Ovary (tissue), 9 donors: Measurements from ENCODE around the gene DOK6. TPM values are rescaled to one million over a fixed set of nuclear protein-coding genes. Genes with fewer than 3 reads are reported as not detected.
"Not testable (repeated sequence)": the region's sequence is repeated elsewhere in the genome, so short reads cannot be mapped to it uniquely, and the experiment has no call there.

Source experiments
- DNase-seq, 5 donors: peaks; one replicate each; pipeline ENCODE4 v3.0.0-alpha.2; 2019 to 2020
- H3K27ac ChIP-seq, 2 donors: fragments of 200-600 bp; one replicate each; pipeline versions ENCODE4 v1.5.1 to v1.8.0; 2019 to 2022
- H3K27me3 ChIP-seq: fragments of 200-600 bp; one replicate; pipeline ENCODE4 v1.8.0; 2022
- H3K36me3 ChIP-seq: fragments of 200-600 bp; sonication (generic); one replicate; pipeline ENCODE4 v1.5.1; 2019
- H3K4me1 ChIP-seq: one replicate; pipeline ENCODE4 v1.8.1; 2013; ENCODE audit warnings: mild to moderate bottlenecking, moderate library complexity; ENCODE audit not compliant: insufficient read depth
- H3K4me3 ChIP-seq: fragments of 200-600 bp; sonication (generic); one replicate; pipeline ENCODE4 v1.5.1; 2017
- H3K9me3 ChIP-seq, 2 donors: fragments of 200-600 bp in 1 of 2; sonication (generic) in 1 of 2; one replicate each; pipeline versions ENCODE4 v1.5.1 to v1.8.1; 2013 to 2019; ENCODE audit warnings: mild to moderate bottlenecking in 1 of 2, moderate library complexity in 1 of 2
- CTCF ChIP-seq, 3 donors: fragments of 450-650 bp in 2 of 3; fragments of 200-600 bp in 1 of 3; IDR thresholded peaks; one replicate each; pipeline versions ENCODE4 v1.5.1 to v1.8.0; 2016 to 2022; ENCODE audit warnings: antibody characterized with exemption in 3 of 3, mild to moderate bottlenecking in 1 of 3
- EP300 ChIP-seq: sonication (generic); formaldehyde crosslinking; IDR thresholded peaks from one replicate; pipeline ENCODE4 v1.6.1; 2017; ENCODE audit warnings: antibody characterized with exemption
- POLR2A ChIP-seq: fragments of 450-650 bp; IDR thresholded peaks from one replicate; pipeline ENCODE4 v1.6.1; 2017; ENCODE audit warnings: antibody characterized with exemption, mild to moderate bottlenecking, moderate library complexity
- WGBS, 3 donors: extraction: QIAGEN DNeasy Blood & Tissue Kit in 1 of 3; methylation state at CpG; one replicate each; pipeline versions ENCODE4 v1.1.5 to v1.1.7; 2013 to 2017; 5-methylcytosine and 5-hydroxymethylcytosine counted together
- intact Hi-C, 4 donors: fragments of 100-400 bp; cut with DNase I; formaldehyde crosslinking; loops; one replicate each; pipeline versions ENCODE4 v1.11.0 to v1.15.1; 2022 to 2023
- polyA plus RNA-seq, 2 donors: library from polyadenylated mRNA; stranded (reverse); fragments of 200-250 nt in 1 of 2; fragments of 350-450 nt in 1 of 2; fragmentation: Illumina TruSeq in 1 of 2; extraction: RNeasy Lipid Tissue Mini Kit (QIAGEN cat#74804) in 1 of 2; gene quantifications; one replicate each; pipeline ENCODE4 v1.2.3, GENCODE V29; 2013 to 2014
- total RNA-seq, 7 donors: library from RNA; depleted of rRNA in 2 of 7; stranded (reverse); fragments of >200 nt in 2 of 7; fragmentation: NEBNext Ultra II Directional in 3 of 7; extraction: Animal tissue kit (Norgen Biotek cat#: 25700) in 3 of 7; gene quantifications; one replicate each; pipeline versions ENCODE4 v1.1.0 to v1.2.4, GENCODE V29; 2016 to 2023
- donor health status: DM: no; HTN: no; CAD: no; lungs with moderate emphysema.
- donor health status: DM: no; HTN: no; CAD: no.
- donor health status: Bipolar disorder and iron deficiency.
- donor health status: DM: yes; HTN: yes; CAD: no.
- donor health status: DM: no; HTN: no; CAD: no.
- donor health status: DM: yes; HTN: yes; CAD: no.

The DOK6 gene
- total and polyA plus RNA-seq, 9 donors: 1.3 to 4.4 (median 2.8) TPM

DNA sequence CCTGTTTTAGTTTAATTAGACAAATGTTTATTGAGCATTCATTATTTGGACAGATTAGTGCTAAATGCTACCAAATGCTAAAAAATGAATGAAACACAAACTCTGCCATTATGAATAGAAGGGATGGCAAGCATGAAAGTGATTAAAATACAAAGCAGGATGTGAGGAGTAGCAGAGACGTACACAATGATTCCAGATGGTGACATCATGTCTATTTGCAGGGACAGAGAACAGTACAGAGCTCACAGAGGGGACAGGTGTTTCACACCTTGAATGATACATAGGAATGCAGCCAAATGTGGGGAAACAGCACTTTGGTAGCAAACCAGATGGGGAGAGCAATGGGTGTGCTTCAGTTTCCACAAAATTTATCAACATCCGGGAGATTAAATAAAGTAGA lies 470.7 kb downstream of the DOK6 start:
- no peak for TF ChIP-seq POLR2A
- TF ChIP-seq EP300: no peak
- TF ChIP-seq CTCF (IDR thresholded peaks at IDR 0.05): no peak
- 84 to 91% (median 85%) methylated on average over 2 of the region's 2 CpGs for WGBS, 3 donors
- H3K36me3 ChIP-seq: no peaks in the 10 kb centered on the region
- no peak for DNase-seq
- H3K9me3 ChIP-seq: no peaks in the 10 kb centered on the region
- H3K27ac ChIP-seq: no peak overlapping the region
- no peaks in the 10 kb centered on the region for H3K27me3 ChIP-seq
- intact Hi-C loops: no loop called here
- H3K4me1 ChIP-seq: no peaks in the 10 kb centered on the region
- H3K4me3 ChIP-seq: no peak overlapping the region

GRCh38 chr18:69872661-69873060 lies 472.0 kb downstream of the DOK6 start:
- intact Hi-C loops: no loop called here
- no peaks in the 10 kb centered on the region for H3K27me3 ChIP-seq
- no peak for DNase-seq
- WGBS, 3 donors: 88 to 92% (median 90%) methylated on average over 4 of the region's 4 CpGs
- TF ChIP-seq POLR2A: no peak
- H3K4me1 ChIP-seq: no peaks in the 10 kb centered on the region
- H3K9me3 ChIP-seq: no peaks in the 10 kb centered on the region
- H3K27ac ChIP-seq: no peak overlapping the region
- no peaks in the 10 kb centered on the region for H3K36me3 ChIP-seq
- H3K4me3 ChIP-seq: no peak overlapping the region

GRCh38 chr18:69874058-69874457 lies 473.4 kb downstream of the DOK6 start:
- TF ChIP-seq CTCF (IDR thresholded peaks at IDR 0.05): no peak
- TF ChIP-seq EP300: no peak
- no peak for TF ChIP-seq POLR2A
- Histone ChIP-seq H3K9me3 (no peaks in the 10 kb centered on the region), H3K4me3 (no peak overlapping the region), H3K4me1 (no peaks in the 10 kb centered on the region), H3K36me3 (no peaks in the 10 kb centered on the region), H3K27me3 (no peaks in the 10 kb centered on the region), H3K27ac (no peak overlapping the region)
- DNase-seq: no peak
- intact Hi-C loops: no loop called here
- 86 to 89% (median 88%) methylated on average over 2 of the region's 2 CpGs for WGBS, 3 donors

DNA sequence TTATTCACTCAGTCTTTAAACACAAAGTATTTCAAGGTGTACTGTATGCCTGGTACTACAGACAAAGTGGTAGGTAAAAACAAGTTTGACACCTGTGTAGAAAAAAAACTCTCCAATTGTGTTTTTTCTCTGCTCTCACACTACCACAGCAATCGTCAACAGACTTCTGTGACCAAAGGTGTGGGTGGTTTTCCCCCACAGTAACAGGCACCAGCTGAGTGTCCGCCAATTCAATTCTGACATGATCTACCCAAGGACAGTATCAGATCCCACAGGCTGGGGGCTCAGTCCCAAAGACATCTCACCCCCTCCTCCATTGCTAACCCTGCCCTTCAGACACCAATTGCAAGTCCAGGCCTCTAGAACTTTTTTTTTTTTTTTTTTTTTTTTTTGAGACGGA lies 475.8 kb downstream of the DOK6 start:
- no peaks in the 10 kb centered on the region for H3K4me1 ChIP-seq
- H3K27ac ChIP-seq: no peak overlapping the region
- H3K9me3 ChIP-seq: no peaks in the 10 kb centered on the region
- no peaks in the 10 kb centered on the region for H3K27me3 ChIP-seq
- TF ChIP-seq CTCF (IDR thresholded peaks at IDR 0.05) (no peak), EP300 (no peak), POLR2A (no peak)
- H3K36me3 ChIP-seq: no peaks in the 10 kb centered on the region
- 92 to 97% (median 97%) methylated on average over 3 of the region's 3 CpGs for WGBS, 3 donors
- DNase-seq: no peak
- intact Hi-C loops: no loop called here
- no peak overlapping the region for H3K4me3 ChIP-seq

GRCh38 chr18:69878213-69878933 lies 477.7 kb downstream of the DOK6 start:
- no peaks in the 10 kb centered on the region for H3K27me3 ChIP-seq
- no peaks in the 10 kb centered on the region for H3K4me1 ChIP-seq
- no peaks in the 10 kb centered on the region for H3K36me3 ChIP-seq
- TF ChIP-seq POLR2A (no peak), EP300 (no peak), CTCF (IDR thresholded peaks at IDR 0.05) (no peak)
- no peaks in the 10 kb centered on the region for H3K9me3 ChIP-seq
- WGBS, 3 donors: 74 to 77% (median 77%) methylated on average over 6 of the region's 6 CpGs
- no peak for DNase-seq
- H3K27ac ChIP-seq: no peak overlapping the region
- intact Hi-C loops: no loop called here
- H3K4me3 ChIP-seq: no peak overlapping the region

DNA sequence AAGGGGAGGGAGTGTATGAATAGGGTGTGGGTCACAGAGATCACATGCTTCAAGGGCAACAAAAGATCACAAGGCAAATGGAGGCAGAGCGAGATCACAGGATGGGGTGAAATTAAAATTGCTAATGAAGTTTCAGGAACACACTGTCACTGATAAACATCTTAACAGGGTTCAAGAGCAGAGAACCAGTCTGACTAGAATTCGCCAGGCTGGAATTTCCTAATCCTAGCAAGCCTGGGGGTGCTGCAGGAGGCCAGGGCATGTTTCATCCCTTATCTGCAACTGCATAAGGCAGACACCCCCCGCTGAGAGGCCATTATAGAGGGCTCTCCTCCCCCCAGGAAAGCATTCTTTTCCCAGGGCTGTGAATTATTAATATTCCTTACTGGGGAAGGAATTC lies 478.4 kb downstream of the DOK6 start:
- H3K36me3 ChIP-seq, H3K27me3 ChIP-seq, H3K4me1 ChIP-seq, intact Hi-C loops, H3K27ac ChIP-seq, H3K9me3 ChIP-seq, DNase-seq, H3K4me3 ChIP-seq: not testable (repeated sequence)
- 64 to 86% (median 72%) methylated on average over 3 of the region's 3 CpGs for WGBS, 3 donors
